Endometrial microvascular endothelial cells (primary cell): ENCODE measurements around the gene METTL3. TPM values are rescaled to one million over a fixed set of nuclear protein-coding genes. Genes with fewer than 3 reads are reported as not detected.

ENCODE experiments used
- in situ Hi-C: cut with HindIII; loops from 2 replicates; pipeline ENCODE4 v1.10.0; 2017; ENCODE audit warnings: low sequenced_read_pairs, low pct_unique_long_range_greater_than_20kb; ENCODE audit errors: inconsistent ontology term
- total RNA-seq: library from RNA; depleted of rRNA; stranded (reverse); fragments of >200 nt; gene quantifications from one replicate; pipeline ENCODE4 v1.2.3, GENCODE V29; 2015; ENCODE audit errors: inconsistent ontology term

Gene METTL3
- total RNA-seq, 1 donor from 2014 or later, result 75.2 TPM

GRCh38 chr14:21496453-21496852, 14.7 kb downstream of the METTL3 start:
- in situ Hi-C loops, result no loop called here

GRCh38 chr14:21494902-21495762, 16.0 kb downstream of the METTL3 start:
- in situ Hi-C loops, result no loop called here

- in situ Hi-C loops, result no loop called here
Observed at GRCh38 chr14:21486640-21487087, 24.5 kb downstream of the METTL3 start.

- in situ Hi-C loops, result no loop called here
Observed at GRCh38 chr14:21476925-21477681, 34.0 kb downstream of the METTL3 start, which contains the start of the genes RAB2B and TOX4. RAB2B (minus strand) TSS chr14:21476959; CDS start chr14:21476872, 87 bp downstream. TOX4 (plus strand) TSS chr14:21477195; CDS start chr14:21477279, 84 bp downstream.

GRCh38 chr14:21476523-21476924, 34.6 kb downstream of the METTL3 start:
- in situ Hi-C loops, result no loop called here

- in situ Hi-C loops, result no loop called here
Observed at GRCh38 chr14:21475767-21476522, 35.2 kb downstream of the METTL3 start.

- in situ Hi-C loops, result no loop called here
Observed at GRCh38 chr14:21467616-21468015, 43.5 kb downstream of the METTL3 start.

GRCh38 chr14:21455912-21456667, 55.0 kb downstream of the METTL3 start, which contains the start of gene CHD8:
CHD8 (minus strand) TSS chr14:21456123; CDS start chr14:21431643, 24,480 bp downstream.
- in situ Hi-C loops, result no loop called here

GRCh38 chr14:21455592-21455911, 55.6 kb downstream of the METTL3 start:
- in situ Hi-C loops, result no loop called here

- in situ Hi-C loops, result no loop called here
Observed at GRCh38 chr14:21454843-21455544, 56.1 kb downstream of the METTL3 start.

- in situ Hi-C loops, result no loop called here
Observed at GRCh38 chr14:21449899-21450216, 61.3 kb downstream of the METTL3 start.

Other genes starting within 250 kb of the METTL3 start
- gene HNRNPC, start 241.9 kb downstream of the METTL3 start, total RNA-seq, result 992 TPM
- gene RPGRIP1, start 231.3 kb downstream of the METTL3 start, total RNA-seq, result not detected
- 81.4 TPM for gene SUPT16H, start 127.3 kb downstream of the METTL3 start, total RNA-seq
- 38.2 TPM for gene CHD8, start 55.2 kb downstream of the METTL3 start, total RNA-seq
- 30.4 TPM for gene RAB2B, start 34.4 kb downstream of the METTL3 start, total RNA-seq
- 37.4 TPM for gene TOX4, start 34.1 kb downstream of the METTL3 start, total RNA-seq
- 1.4 TPM for gene SALL2, start 15.0 kb upstream of the METTL3 start, total RNA-seq
- gene OR10G3, start 68.7 kb upstream of the METTL3 start, total RNA-seq, result not detected
- not detected for gene OR10G2, start 123.6 kb upstream of the METTL3 start, total RNA-seq
- gene OR4E2, start 142.5 kb upstream of the METTL3 start, total RNA-seq, result not detected
- gene OR4E1, start 162.5 kb upstream of the METTL3 start, total RNA-seq, result not detected